B cell (primary cell): Measurements from ENCODE around the gene CRNKL1. TPM values are rescaled to one million over a fixed set of nuclear protein-coding genes. Genes with fewer than 3 reads are reported as not detected.

Experiments
- ATAC-seq: fragments of 200-7000 bp; cut with Tn5 transposase; one replicate; pipeline ENCODE4 v1.10.0; 2021; ENCODE audit warnings: low read depth, mild to moderate bottlenecking, moderate number of reproducible peaks, moderate library complexity
- CTCF ChIA-PET: fragments of 350-600 bp; sonication (Branson Sonifier 250); formaldehyde crosslinking; loops from one replicate; lab custom pipeline; 2021; ENCODE audit warnings: antibody characterized with exemption, inconsistent platforms; lab: Charles Lee
- POLR2A ChIA-PET: fragments of 350-600 bp; sonication (Branson Sonifier 250); formaldehyde crosslinking; loops from one replicate; lab custom pipeline; 2021; ENCODE audit warnings: antibody characterized with exemption; lab: Charles Lee
- DNase-seq: peaks from one replicate; pipeline ENCODE4 v3.0.0; 2013
- H2AFZ ChIP-seq: 2 replicates; pipeline ENCODE4 v1.6.1; 2012; ENCODE audit warnings: mild to moderate bottlenecking, low read depth, low read length; ENCODE audit not compliant: insufficient read depth, poor library complexity, severe bottlenecking
- H3K27ac ChIP-seq, 2 donors: 1 replicate in 1 of 2; 2 replicates in 1 of 2; pipeline ENCODE4 v1.5.1; 2012 to 2013; ENCODE audit warnings: low read length in 2 of 2, mild to moderate bottlenecking in 2 of 2, moderate library complexity in 1 of 2
- H3K27me3 ChIP-seq, 4 experiments: fragments of 200-600 bp in 1 of 4; sonication (generic) in 1 of 4; replicated peaks in 1 of 4; 1 replicate in 2 of 4; 2 replicates in 2 of 4; pipeline versions ENCODE4 v1.6.1 to v1.7.0; 2013 to 2016; ENCODE audit warnings: low read length in 3 of 4, mild to moderate bottlenecking in 2 of 4, mixed read lengths in 1 of 4, moderate library complexity in 1 of 4; ENCODE audit not compliant: insufficient read depth in 4 of 4, control insufficient read depth in 3 of 4; ENCODE audit errors: control extremely low read depth in 1 of 4
- H3K36me3 ChIP-seq, 2 experiments: replicated peaks in 1 of 2; 1 replicate in 1 of 2; 2 replicates in 1 of 2; pipeline versions ENCODE4 v1.6.1 to v1.7.1; 2013; ENCODE audit warnings: low read length in 1 of 2; ENCODE audit not compliant: insufficient read depth in 2 of 2, control insufficient read depth in 1 of 2; ENCODE audit errors: control extremely low read depth in 1 of 2, extremely low read depth in 1 of 2
- H3K4me1 ChIP-seq, 2 donors: fragments of 200-600 bp in 1 of 2; sonication (generic) in 1 of 2; 1 replicate in 1 of 2; 2 replicates in 1 of 2; pipeline versions ENCODE4 v1.5.1 to v1.6.1; 2013 to 2017; ENCODE audit warnings: low read length in 2 of 2; ENCODE audit not compliant: control insufficient read depth in 2 of 2, insufficient read depth in 2 of 2
- H3K4me2 ChIP-seq: replicated peaks from 2 replicates; pipeline ENCODE3; 2012; ENCODE audit warnings: mild to moderate bottlenecking, low read depth, low read length; ENCODE audit not compliant: poor library complexity, severe bottlenecking
- H3K4me3 ChIP-seq, 5 experiments: fragments of 200-600 bp in 1 of 5; sonication (generic) in 1 of 5; 1 replicate in 3 of 5; 2 replicates in 2 of 5; pipeline versions ENCODE4 v1.5.1 to v1.7.0; 2011 to 2016; ENCODE audit warnings: low read length in 4 of 5, mild to moderate bottlenecking in 4 of 5, low read depth in 2 of 5, control low read depth in 1 of 5, moderate library complexity in 1 of 5; ENCODE audit not compliant: insufficient read depth in 1 of 5; ENCODE audit errors: control extremely low read depth in 1 of 5, extremely low read depth in 1 of 5
- H3K79me2 ChIP-seq: fragments of 200-600 bp; sonication (generic); one replicate; pipeline ENCODE4 v1.6.0; 2016; ENCODE audit warnings: low read length; ENCODE audit not compliant: control insufficient read depth, insufficient read depth
- H3K9ac ChIP-seq: fragments of 200-600 bp; sonication (generic); 2 replicates; pipeline ENCODE4 v1.6.1; 2017; ENCODE audit warnings: mild to moderate bottlenecking, low read length, moderate library complexity
- H3K9me3 ChIP-seq, 3 donors: one replicate each; pipeline versions ENCODE4 v1.6.1 to v1.7.1; 2013; ENCODE audit warnings: low read length in 2 of 3; ENCODE audit not compliant: control insufficient read depth in 2 of 3, insufficient read depth in 1 of 3; ENCODE audit errors: control extremely low read depth in 1 of 3
- H4K20me1 ChIP-seq: 2 replicates; pipeline ENCODE4 v1.6.0; 2012; ENCODE audit warnings: mild to moderate bottlenecking, low read length; ENCODE audit not compliant: insufficient read depth, control insufficient read depth, poor library complexity, severe bottlenecking
- H3K27ac Mint-ChIP-seq: one replicate; pipeline ENCODE4 v1.8.0; 2021; ENCODE audit warnings: mixed read lengths
- H3K27me3 Mint-ChIP-seq: one replicate; pipeline ENCODE4 v1.8.0; 2021; ENCODE audit warnings: mixed read lengths
- H3K4me1 Mint-ChIP-seq: one replicate; pipeline ENCODE4 v1.8.0; 2021; ENCODE audit warnings: mixed read lengths
- H3K4me3 Mint-ChIP-seq: one replicate; pipeline ENCODE4 v1.8.0; 2021; ENCODE audit warnings: mixed read lengths
- H3K9me3 Mint-ChIP-seq: one replicate; pipeline ENCODE4 v1.8.0; 2022; ENCODE audit warnings: mixed read lengths; ENCODE audit not compliant: insufficient read depth
- EZH2 ChIP-seq: IDR thresholded peaks from 2 replicates; pipeline ENCODE4 v1.6.1; 2012; ENCODE audit warnings: borderline replicate concordance, low read depth, mild to moderate bottlenecking, moderate library complexity, low read length; ENCODE audit not compliant: insufficient read depth, poor library complexity, severe bottlenecking
- WGBS: methylation state at CpG from one replicate; pipeline ENCODE4 v1.1.5; 2013; ENCODE audit warnings: missing lambda C conversion rate; ENCODE audit not compliant: insufficient coverage; 5-methylcytosine and 5-hydroxymethylcytosine counted together
- intact Hi-C: fragments of 100-400 bp; cut with micrococcal nuclease; formaldehyde crosslinking; loops from one replicate; pipeline ENCODE4 v1.10.0; 2022
- polyA plus RNA-seq: library from polyadenylated mRNA; depleted of rRNA; stranded (reverse); fragments of >200 nt; gene quantifications from 2 replicates; pipeline ENCODE4 v1.2.3, GENCODE V29; 2012
- total RNA-seq, 2 donors: library from RNA; stranded (reverse); fragments of 120-200 nt in 1 of 2; gene quantifications; 1 replicate in 1 of 2; 2 replicates in 1 of 2; pipeline versions ENCODE4 v1.2.3 to v1.2.4, GENCODE V29; 2013 to 2022
- TF ChIP-seq, protein P1 (sequence below): fragments of 200-600 bp; IDR thresholded peaks from one replicate; pipeline ENCODE4 v1.8.0; 2022; ENCODE audit warnings: antibody characterized with exemption, mild to moderate bottlenecking

Gene CRNKL1
- total and polyA plus RNA-seq, 2 donors (not counting 1 experiment from before 2014, with no cell fraction given), result 3.9 to 25.5 TPM

DNA sequence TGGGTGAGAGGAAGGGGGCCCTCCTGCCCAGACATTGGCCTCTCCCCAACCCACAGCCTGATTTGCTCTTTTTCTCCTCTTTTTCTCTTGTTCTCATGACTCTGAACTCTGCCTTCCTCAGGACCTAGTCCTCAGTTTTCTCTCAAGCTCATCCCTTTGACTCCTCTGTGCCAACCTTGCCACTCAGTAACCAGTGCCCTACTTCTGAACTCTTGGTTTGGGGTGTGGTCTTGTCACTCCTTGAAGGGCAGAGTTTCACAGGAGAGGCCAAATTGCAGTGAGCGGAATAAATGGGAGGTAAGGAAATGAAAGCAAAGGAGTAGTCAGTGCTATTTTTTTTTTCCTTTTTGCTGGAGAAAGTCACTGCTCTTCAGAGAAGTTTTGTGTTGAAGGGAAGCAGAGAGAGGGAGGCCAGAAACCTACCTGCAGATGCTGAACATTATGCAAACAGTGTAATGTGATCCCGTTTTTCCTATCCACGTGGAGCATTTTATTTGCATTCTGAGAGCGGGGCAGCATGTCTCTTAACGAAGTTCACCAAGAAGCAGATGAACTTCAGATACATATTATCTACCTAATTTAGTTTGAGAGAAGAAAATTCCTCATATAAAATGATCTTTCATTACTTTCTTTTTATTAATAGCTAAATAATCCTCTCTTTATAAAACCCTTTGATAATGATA lies 27.0 kb upstream of the CRNKL1 start:
- Mint-ChIP-seq H3K4me3 (no peak overlapping the region), H3K9me3 (no peaks in the 10 kb centered on the region), H3K27me3 (peaks cover 24% of the 10 kb centered on the region), H3K4me1 (peaks cover 2% of the 10 kb centered on the region), H3K27ac (no peak overlapping the region)
- H3K9ac ChIP-seq, result no peak overlapping the region
- intact Hi-C loops, result no loop called here
- no peak overlapping the region for H3K4me2 ChIP-seq
- WGBS, result 100% methylated on average over 1 of the region's 5 CpGs
- no peak overlapping the region for H3K4me3 ChIP-seq
- ChIA-PET CTCF (no interaction called here), POLR2A (no interaction called here)
- no peaks in the 10 kb centered on the region for H3K79me2 ChIP-seq
- no peak overlapping the region for H3K27ac ChIP-seq
- no peaks in the 10 kb centered on the region for H3K36me3 ChIP-seq
- no peaks in the 10 kb centered on the region for H4K20me1 ChIP-seq
- TF ChIP-seq, protein P1, sequence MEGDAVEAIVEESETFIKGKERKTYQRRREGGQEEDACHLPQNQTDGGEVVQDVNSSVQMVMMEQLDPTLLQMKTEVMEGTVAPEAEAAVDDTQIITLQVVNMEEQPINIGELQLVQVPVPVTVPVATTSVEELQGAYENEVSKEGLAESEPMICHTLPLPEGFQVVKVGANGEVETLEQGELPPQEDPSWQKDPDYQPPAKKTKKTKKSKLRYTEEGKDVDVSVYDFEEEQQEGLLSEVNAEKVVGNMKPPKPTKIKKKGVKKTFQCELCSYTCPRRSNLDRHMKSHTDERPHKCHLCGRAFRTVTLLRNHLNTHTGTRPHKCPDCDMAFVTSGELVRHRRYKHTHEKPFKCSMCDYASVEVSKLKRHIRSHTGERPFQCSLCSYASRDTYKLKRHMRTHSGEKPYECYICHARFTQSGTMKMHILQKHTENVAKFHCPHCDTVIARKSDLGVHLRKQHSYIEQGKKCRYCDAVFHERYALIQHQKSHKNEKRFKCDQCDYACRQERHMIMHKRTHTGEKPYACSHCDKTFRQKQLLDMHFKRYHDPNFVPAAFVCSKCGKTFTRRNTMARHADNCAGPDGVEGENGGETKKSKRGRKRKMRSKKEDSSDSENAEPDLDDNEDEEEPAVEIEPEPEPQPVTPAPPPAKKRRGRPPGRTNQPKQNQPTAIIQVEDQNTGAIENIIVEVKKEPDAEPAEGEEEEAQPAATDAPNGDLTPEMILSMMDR, result no peak
- no peak for TF ChIP-seq EZH2
- no peak for DNase-seq
- H2AFZ ChIP-seq, result no peak overlapping the region
- no peaks in the 10 kb centered on the region for H3K9me3 ChIP-seq
- peaks cover 0 to 2% of the 10 kb centered on the region in 2 donors for H3K4me1 ChIP-seq
- ATAC-seq, result no peak
- peaks cover 0 to 4% (median 0%) of the 10 kb centered on the region in 4 experiments for H3K27me3 ChIP-seq

DNA sequence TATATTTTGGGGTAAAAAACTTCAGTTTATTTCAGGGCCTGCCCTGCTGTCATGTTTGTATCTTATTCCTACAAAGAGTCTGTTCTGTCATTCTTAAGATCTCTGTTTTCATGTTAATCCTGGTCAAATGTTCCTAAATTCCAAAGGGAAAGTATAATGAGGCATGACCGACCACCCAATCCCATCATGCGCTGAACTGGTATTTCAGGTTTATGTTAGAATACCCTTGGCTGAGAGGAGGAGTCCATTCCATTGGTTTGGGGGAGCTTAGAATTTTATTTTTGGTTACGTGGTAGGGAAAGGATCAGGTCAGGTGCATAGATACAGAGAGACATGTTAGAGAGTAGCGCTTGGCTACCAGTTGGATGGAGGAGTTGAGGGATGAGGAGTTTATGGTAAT lies 25.8 kb upstream of the CRNKL1 start:
- H3K27ac Mint-ChIP-seq, result no peak overlapping the region
- H3K9me3 ChIP-seq, result no peaks in the 10 kb centered on the region
- POLR2A ChIA-PET, result no interaction called here
- ATAC-seq, result no peak
- intact Hi-C loops, result no loop called here
- no peaks in the 10 kb centered on the region for H3K4me1 Mint-ChIP-seq
- H3K4me1 ChIP-seq, result no peaks in the 10 kb centered on the region
- no peak overlapping the region for H3K4me2 ChIP-seq
- H2AFZ ChIP-seq, result no peak overlapping the region
- no peak overlapping the region for H3K4me3 Mint-ChIP-seq
- CTCF ChIA-PET, result no interaction called here
- peaks cover 0 to 4% (median 0%) of the 10 kb centered on the region in 4 experiments for H3K27me3 ChIP-seq
- H3K79me2 ChIP-seq, result no peaks in the 10 kb centered on the region
- no peak overlapping the region for H3K27ac ChIP-seq
- H3K9ac ChIP-seq, result no peak overlapping the region
- 98% methylated on average over 2 of the region's 4 CpGs for WGBS
- no peaks in the 10 kb centered on the region for H4K20me1 ChIP-seq
- H3K4me3 ChIP-seq, result no peak overlapping the region
- TF ChIP-seq EZH2, result no peak
- TF ChIP-seq, protein P1, result no peak
- no peaks in the 10 kb centered on the region for H3K9me3 Mint-ChIP-seq
- no peak for DNase-seq
- H3K27me3 Mint-ChIP-seq, result peaks cover 28% of the 10 kb centered on the region
- H3K36me3 ChIP-seq, result no peaks in the 10 kb centered on the region
